IPS DF 6.9 (cell line): ENCODE results near the gene BCORL1.
A peak's percentile ranks its signal among the peaks of the same experiment; 100 is the strongest.

Experiments
- DNase-seq: peaks from one replicate; pipeline ENCODE4 v3.0.0-alpha.2; 2013; ENCODE audit warnings: low read depth, low spot score
- H3K27ac ChIP-seq: one replicate; pipeline ENCODE4 v1.5.1; 2013; ENCODE audit warnings: low read length, control low read depth
- H3K27me3 ChIP-seq: 2 replicates; pipeline ENCODE4 v1.6.1; 2013; ENCODE audit warnings: mild to moderate bottlenecking, low read length; ENCODE audit not compliant: control insufficient read depth, insufficient read depth
- H3K36me3 ChIP-seq: 2 replicates; pipeline ENCODE4 v1.6.1; 2013; ENCODE audit warnings: low read length; ENCODE audit not compliant: control insufficient read depth, insufficient read depth
- H3K4me1 ChIP-seq: 2 replicates; pipeline ENCODE4 v1.6.1; 2013; ENCODE audit warnings: low read length; ENCODE audit not compliant: control insufficient read depth, insufficient read depth
- H3K4me3 ChIP-seq: 2 replicates; pipeline ENCODE4 v1.5.1; 2013; ENCODE audit warnings: mild to moderate bottlenecking, low read length
- H3K9me3 ChIP-seq: 2 replicates; pipeline ENCODE4 v1.6.1; 2013; ENCODE audit warnings: low read length, inconsistent platforms; ENCODE audit not compliant: control insufficient read depth, insufficient read depth
- WGBS: extraction: QIAGEN DNeasy Blood & Tissue Kit; methylation state at CpG from one replicate; pipeline ENCODE4 v1.1.7; 2013; ENCODE audit warnings: mixed read lengths, missing lambda C conversion rate; ENCODE audit not compliant: insufficient read length, insufficient coverage; 5-methylcytosine and 5-hydroxymethylcytosine counted together

The BCORL1 gene

GRCh38 chrX:129953334-129953648, 29.1 kb upstream of the BCORL1 start:
- peaks cover 3% of the 10 kb centered on the region; the same call in 1 of the 2 replicates for H3K4me1 ChIP-seq
- no peak for DNase-seq
- H3K36me3 ChIP-seq: no peaks in the 10 kb centered on the region
- peak overlapping the region; percentile 31; the same call in 1 of the 2 replicates for H3K4me3 ChIP-seq
- H3K27me3 ChIP-seq: peaks cover 28% of the 10 kb centered on the region
- H3K9me3 ChIP-seq: no peaks in the 10 kb centered on the region
- WGBS: no CpG with 5 or more reads among the region's 18 CpGs
- H3K27ac ChIP-seq: no peak overlapping the region

GRCh38 chrX:129953881-129954280, 28.6 kb upstream of the BCORL1 start:
- no peaks in the 10 kb centered on the region for H3K9me3 ChIP-seq
- DNase-seq: no peak
- H3K36me3 ChIP-seq: no peaks in the 10 kb centered on the region
- H3K4me3 ChIP-seq: no peak overlapping the region
- H3K27me3 ChIP-seq: peaks cover 34% of the 10 kb centered on the region
- no CpG with 5 or more reads among the region's 4 CpGs for WGBS
- peaks cover 3% of the 10 kb centered on the region; the same call in 1 of the 2 replicates for H3K4me1 ChIP-seq
- H3K27ac ChIP-seq: no peak overlapping the region

DNA sequence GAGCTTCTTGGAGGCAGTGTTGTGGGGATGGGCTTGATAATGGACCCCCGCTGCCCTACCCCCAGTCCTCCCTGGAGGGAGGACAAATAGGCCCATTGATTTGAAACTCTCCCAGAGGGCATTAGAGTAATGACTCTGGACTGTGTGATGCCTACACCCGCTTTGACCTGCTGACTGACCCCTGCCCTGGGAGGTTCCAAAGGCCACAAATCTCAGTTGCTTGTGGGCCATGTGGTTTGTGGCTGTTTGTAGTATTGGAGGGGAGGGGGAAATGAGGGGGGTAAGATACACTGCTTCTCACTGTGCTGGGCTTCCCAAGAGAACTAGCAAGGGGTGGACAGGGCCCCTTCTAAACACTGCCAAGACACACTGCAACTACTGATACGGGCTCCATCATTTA, 27.6 kb upstream of the BCORL1 start:
- Histone ChIP-seq H3K27me3 (peaks cover 42% of the 10 kb centered on the region), H3K36me3 (no peaks in the 10 kb centered on the region), H3K27ac (no peak overlapping the region), H3K4me1 (peaks cover 6% of the 10 kb centered on the region; the same call in 1 of the 2 replicates), H3K4me3 (no peak overlapping the region), H3K9me3 (no peaks in the 10 kb centered on the region)
- DNase-seq: no peak
- no CpG with 5 or more reads among the region's 3 CpGs for WGBS

- Histone ChIP-seq H3K9me3 (no peaks in the 10 kb centered on the region), H3K27ac (no peak overlapping the region), H3K27me3 (peaks cover 48% of the 10 kb centered on the region), H3K4me1 (peaks cover 6% of the 10 kb centered on the region; the same call in 1 of the 2 replicates), H3K36me3 (no peaks in the 10 kb centered on the region), H3K4me3 (no peak overlapping the region)
- no CpG with 5 or more reads among the region's 3 CpGs for WGBS
- no peak for DNase-seq
Measured at GRCh38 chrX:129955682-129956081, 26.8 kb upstream of the BCORL1 start.

GRCh38 chrX:129956145-129956544, 26.3 kb upstream of the BCORL1 start:
- Histone ChIP-seq H3K9me3 (no peaks in the 10 kb centered on the region), H3K36me3 (no peaks in the 10 kb centered on the region), H3K27me3 (peaks cover 51% of the 10 kb centered on the region), H3K4me3 (no peak overlapping the region), H3K4me1 (peaks cover 6% of the 10 kb centered on the region; the same call in 1 of the 2 replicates), H3K27ac (no peak overlapping the region)
- no CpG with 5 or more reads among the region's 10 CpGs for WGBS
- DNase-seq: no peak

- peaks cover 49% of the 10 kb centered on the region for H3K27me3 ChIP-seq
- peaks cover 6% of the 10 kb centered on the region; the same call in 1 of the 2 replicates for H3K4me1 ChIP-seq
Measured at GRCh38 chrX:129956765-129957164, 25.7 kb upstream of the BCORL1 start.

DNA sequence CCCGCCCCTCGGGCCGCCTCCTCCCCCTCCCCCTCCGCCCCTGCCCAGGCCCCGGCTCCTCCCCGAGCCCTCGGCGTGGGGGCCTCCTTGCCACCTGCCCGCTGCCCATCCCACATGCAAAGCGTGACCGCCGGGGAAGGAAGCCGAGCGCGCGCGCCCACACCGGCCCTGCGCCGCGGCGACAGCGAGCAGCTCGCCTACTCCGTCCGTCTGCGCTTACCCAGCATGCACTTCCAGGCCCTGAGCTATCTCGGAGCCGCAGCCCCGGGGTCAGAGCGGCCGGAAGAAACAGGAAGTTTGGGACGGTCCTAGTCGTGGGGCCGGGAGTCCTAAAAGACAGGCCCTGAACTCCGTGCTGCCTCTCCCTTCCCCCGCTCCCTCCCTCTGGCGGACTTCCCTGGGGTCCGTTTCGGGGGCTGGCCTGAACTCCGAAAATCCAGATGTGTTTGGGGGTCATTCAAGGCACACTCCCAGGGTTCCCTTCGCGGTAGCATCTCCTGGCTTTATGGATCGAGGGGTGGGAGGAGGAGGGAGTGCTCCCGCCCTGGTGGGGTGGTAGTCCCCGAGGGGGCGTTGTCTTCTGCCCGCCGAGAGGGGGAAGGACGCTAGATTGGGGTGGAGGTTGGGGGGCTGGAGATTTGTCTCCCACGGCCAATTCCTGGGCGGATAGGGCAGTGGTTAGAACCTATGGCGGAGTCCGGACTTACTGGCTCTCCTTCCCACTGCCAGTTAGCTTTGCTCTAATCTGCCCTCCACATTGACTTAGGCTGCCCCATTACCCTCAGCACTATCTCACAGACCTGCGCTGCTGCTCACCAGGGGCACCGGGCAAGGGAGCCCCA, 25.0 kb upstream of the BCORL1 start:
- Histone ChIP-seq H3K27me3 (peaks cover 49% of the 10 kb centered on the region), H3K9me3 (no peaks in the 10 kb centered on the region), H3K4me3 (peak overlapping the region; percentile 48; the same call in 1 of the 2 replicates), H3K4me1 (peaks cover 6% of the 10 kb centered on the region; the same call in 1 of the 2 replicates), H3K27ac (no peak overlapping the region), H3K36me3 (no peaks in the 10 kb centered on the region)
- no CpG with 5 or more reads among the region's 56 CpGs for WGBS
- no peak for DNase-seq

More at GRCh38 chrX:129956765-129957164, 25.7 kb upstream of the BCORL1 start:
- DNase-seq: no peak
- H3K36me3 ChIP-seq: no peaks in the 10 kb centered on the region
- no peak overlapping the region for H3K27ac ChIP-seq
- peak overlapping the region; percentile 48; the same call in 1 of the 2 replicates for H3K4me3 ChIP-seq
- H3K9me3 ChIP-seq: no peaks in the 10 kb centered on the region
- WGBS: no CpG with 5 or more reads among the region's 20 CpGs

DNA sequence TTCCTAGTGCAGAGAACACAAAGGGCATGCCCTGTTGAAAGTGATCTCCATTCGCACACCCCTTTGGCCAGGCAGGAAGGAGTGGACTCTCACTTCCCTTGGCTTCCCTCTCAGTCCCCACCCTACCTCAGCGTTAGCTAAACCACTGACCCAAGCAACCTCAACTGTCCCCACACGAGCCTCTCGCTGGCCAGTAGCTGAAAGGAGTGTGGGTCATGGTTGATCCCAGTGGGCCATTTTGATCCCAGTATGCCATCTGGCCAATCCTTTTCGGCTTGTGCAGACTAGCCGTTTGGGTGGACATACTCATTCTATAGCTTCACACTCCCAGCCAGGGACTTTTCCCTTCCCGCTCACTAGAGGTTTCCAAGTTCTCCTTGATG, 24.4 kb upstream of the BCORL1 start:
- H3K27ac ChIP-seq: no peak overlapping the region
- H3K9me3 ChIP-seq: no peaks in the 10 kb centered on the region
- no CpG with 5 or more reads among the region's 7 CpGs for WGBS
- peaks cover 6% of the 10 kb centered on the region; the same call in 1 of the 2 replicates for H3K4me1 ChIP-seq
- DNase-seq: no peak
- H3K4me3 ChIP-seq: peak overlapping the region; percentile 18; the same call in 1 of the 2 replicates
- peaks cover 49% of the 10 kb centered on the region for H3K27me3 ChIP-seq
- no peaks in the 10 kb centered on the region for H3K36me3 ChIP-seq

DNA sequence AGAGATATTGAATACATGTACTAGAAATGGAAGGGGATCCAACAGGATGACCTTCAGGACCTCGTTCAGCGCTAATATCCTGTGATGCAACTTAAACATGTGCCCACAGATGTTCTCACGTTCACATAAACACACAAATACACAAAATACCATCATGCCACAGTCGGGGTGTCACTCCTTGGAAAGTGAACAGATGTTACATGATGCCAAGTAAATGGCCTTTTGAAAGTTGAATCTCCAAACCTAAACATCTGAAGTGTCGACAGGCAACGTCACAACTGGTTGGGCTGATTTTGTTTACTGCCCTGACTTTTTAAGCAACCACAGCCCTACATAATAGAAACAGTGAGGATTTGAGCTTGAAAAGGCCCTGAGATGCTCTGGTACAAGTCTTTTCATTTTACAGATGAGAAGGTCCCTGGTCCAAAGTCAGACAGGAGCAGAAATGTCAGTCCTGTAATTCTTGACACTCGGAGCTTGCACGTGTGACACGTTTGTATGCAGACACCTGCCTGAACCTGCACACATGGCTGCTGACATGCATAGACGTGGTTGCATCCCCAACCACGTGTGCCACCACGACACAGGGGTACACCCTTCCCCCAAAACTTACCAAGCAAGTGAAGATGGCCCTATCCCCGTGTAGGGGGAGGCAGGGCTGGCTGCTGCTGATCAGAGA, 23.5 kb upstream of the BCORL1 start:
- WGBS: no CpG with 5 or more reads among the region's 13 CpGs
- Histone ChIP-seq H3K27me3 (peaks cover 45% of the 10 kb centered on the region), H3K4me1 (peaks cover 5% of the 10 kb centered on the region; the same call in 1 of the 2 replicates), H3K9me3 (no peaks in the 10 kb centered on the region), H3K36me3 (no peaks in the 10 kb centered on the region), H3K4me3 (no peak overlapping the region), H3K27ac (no peak overlapping the region)
- DNase-seq: no peak

GRCh38 chrX:129959493-129959832, 23.0 kb upstream of the BCORL1 start:
- Histone ChIP-seq H3K9me3 (no peaks in the 10 kb centered on the region), H3K27ac (no peak overlapping the region), H3K4me1 (peaks cover 5% of the 10 kb centered on the region; the same call in 1 of the 2 replicates), H3K36me3 (no peaks in the 10 kb centered on the region), H3K4me3 (no peak overlapping the region), H3K27me3 (peaks cover 45% of the 10 kb centered on the region)
- DNase-seq: no peak
- WGBS: no CpG with 5 or more reads among the region's 19 CpGs
